Keratinocyte (primary cell): ENCODE data around the gene SLA2.

ENCODE experiments used
- EZH2 ChIP-seq: IDR thresholded peaks from one replicate; pipeline ENCODE4 v1.6.1; 2012; ENCODE audit warnings: inconsistent platforms, mild to moderate bottlenecking, low read length, moderate library complexity
- TF ChIP-seq, protein P1 (sequence below), 3 experiments: IDR thresholded peaks in 1 of 3; conservative IDR thresholded peaks in 1 of 3; optimal IDR thresholded peaks in 1 of 3; 2 replicates in 2 of 3; 3 replicates in 1 of 3; pipeline versions ENCODE3 to v1.5.1; 2011; ENCODE audit warnings: low read length in 3 of 3, mild to moderate bottlenecking in 3 of 3, moderate library complexity in 2 of 3, control low read depth in 1 of 3, inconsistent platforms in 1 of 3; ENCODE audit not compliant: insufficient read depth in 2 of 3; ENCODE audit errors: extremely low read depth in 1 of 3

DNA sequence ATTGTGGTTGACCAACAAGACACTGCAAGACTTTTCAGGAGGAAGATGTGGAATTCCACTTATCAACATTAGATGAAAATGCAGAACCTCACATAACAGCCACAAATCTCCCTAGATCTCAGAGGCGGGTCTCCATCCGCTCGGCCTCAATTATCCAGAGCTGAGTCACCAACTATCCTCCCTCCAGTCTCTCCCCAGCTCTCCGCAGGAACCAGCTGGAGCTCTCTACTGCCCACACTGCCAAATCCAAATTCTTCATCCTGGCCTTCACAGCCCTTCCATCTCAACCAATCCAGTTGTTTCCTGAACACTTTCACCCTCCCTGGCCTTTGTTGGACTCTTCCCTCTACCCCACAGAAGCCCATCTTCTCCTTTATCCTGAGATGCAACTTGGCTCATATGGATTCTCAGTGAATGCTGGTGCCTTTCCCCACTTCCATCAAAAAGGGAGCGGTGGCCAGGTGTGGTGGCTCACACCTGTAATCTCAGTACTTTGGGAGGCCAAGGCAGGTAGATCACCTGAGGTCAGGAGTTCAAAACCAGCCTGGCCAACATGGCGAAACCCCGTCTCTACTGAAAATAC is 76.1 kb downstream of the SLA2 start:
- TF ChIP-seq, protein P1, sequence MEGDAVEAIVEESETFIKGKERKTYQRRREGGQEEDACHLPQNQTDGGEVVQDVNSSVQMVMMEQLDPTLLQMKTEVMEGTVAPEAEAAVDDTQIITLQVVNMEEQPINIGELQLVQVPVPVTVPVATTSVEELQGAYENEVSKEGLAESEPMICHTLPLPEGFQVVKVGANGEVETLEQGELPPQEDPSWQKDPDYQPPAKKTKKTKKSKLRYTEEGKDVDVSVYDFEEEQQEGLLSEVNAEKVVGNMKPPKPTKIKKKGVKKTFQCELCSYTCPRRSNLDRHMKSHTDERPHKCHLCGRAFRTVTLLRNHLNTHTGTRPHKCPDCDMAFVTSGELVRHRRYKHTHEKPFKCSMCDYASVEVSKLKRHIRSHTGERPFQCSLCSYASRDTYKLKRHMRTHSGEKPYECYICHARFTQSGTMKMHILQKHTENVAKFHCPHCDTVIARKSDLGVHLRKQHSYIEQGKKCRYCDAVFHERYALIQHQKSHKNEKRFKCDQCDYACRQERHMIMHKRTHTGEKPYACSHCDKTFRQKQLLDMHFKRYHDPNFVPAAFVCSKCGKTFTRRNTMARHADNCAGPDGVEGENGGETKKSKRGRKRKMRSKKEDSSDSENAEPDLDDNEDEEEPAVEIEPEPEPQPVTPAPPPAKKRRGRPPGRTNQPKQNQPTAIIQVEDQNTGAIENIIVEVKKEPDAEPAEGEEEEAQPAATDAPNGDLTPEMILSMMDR (optimal IDR thresholded peaks at IDR 0.05 in 1 of 3, IDR thresholded peaks at IDR 0.05 in 1 of 3, conservative IDR thresholded peaks at IDR 0.05 in 1 of 3; ENCODE audit: extremely low read depth in 1 of 3, insufficient read depth in 2 of 3, low read length in 3 of 3) = no peak
- TF ChIP-seq EZH2 = no peak
